HEK293 (cell line): ENCODE measurements around the gene TK1.

Experiments
- MYNN ChIP-seq: fragments of 450-650 bp; formaldehyde crosslinking; IDR thresholded peaks from 2 replicates; pipeline ENCODE4 v1.5.1; 2016; ENCODE audit warnings: missing biosample characterization, missing genetic modification characterization, borderline replicate concordance
- ZNF544 ChIP-seq: fragments of 450-650 bp; formaldehyde crosslinking; IDR thresholded peaks from 2 replicates; pipeline ENCODE4 v1.5.0; 2017; ENCODE audit warnings: missing biosample characterization, missing genetic modification characterization

DNA sequence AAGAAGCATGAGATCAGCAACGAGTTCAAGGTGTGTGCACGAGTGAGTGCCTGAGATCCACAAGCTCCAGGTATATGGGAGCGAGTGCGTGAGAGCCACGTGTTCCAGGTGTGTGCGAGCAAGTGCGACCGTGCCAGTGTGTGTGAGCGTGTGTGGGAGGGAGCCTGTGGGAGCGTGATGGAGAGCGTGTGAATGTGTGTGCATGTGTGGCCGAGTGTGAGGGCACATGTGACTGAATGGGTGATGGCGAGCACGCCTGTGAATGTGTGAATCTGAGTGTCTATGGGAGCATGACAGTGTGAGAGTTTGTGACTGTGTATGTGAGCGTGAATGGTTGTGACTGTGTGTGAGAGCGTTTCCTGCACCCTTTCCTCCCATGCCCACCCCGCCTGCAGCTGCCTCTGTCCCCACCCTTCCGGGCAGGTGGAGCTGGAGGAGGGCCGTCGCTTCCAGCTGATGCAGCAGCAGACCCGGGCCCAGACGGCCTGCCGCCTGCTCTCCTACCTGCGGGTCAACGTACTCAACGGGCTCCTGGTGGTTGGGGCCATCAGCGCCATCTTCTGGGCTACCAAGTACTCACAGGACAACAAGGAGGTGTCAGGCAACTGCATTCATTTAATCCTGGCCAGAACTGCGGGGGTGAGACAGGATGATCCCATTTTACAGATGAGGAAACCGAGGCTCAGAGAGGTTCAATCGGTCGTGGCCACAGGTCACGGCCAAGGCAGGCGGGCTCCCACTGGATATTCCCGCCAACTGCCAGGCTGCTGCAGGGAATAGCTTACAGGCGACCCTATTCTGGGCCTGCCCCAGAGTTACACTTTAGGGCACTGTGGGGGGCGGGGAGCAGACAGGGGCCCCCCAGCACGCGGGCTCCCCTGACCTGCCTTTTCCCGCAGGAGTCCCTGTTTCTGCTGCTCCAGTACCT lies 52.6 kb downstream of the TK1 start:
- TF ChIP-seq ZNF544 (tag by site-specific recombination), result no peak
- no peak for TF ChIP-seq MYNN (tag by site-specific recombination)
